ENCODE measurements around the gene CCER1.

The CCER1 gene

DNA sequence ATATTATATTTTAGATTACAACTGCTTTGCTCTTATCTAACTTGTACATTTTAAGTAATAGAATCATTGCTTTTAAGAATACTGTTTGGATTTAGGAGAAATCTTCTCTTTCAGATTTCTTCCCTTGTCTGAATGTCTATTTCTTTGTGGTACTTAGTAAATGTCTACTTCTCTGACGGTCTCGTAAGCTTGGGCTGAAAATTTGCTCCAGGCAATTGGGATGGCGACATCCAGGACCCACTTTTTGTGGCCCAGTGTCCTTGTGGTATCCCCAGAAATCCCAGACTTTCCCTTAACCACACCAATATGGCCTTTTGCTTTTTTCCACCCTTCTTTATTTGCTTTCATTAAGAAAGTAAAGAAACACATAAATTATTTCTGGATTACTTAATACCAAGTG lies 24.0 kb upstream of the CCER1 start:
- TF ChIP-seq, protein P1, sequence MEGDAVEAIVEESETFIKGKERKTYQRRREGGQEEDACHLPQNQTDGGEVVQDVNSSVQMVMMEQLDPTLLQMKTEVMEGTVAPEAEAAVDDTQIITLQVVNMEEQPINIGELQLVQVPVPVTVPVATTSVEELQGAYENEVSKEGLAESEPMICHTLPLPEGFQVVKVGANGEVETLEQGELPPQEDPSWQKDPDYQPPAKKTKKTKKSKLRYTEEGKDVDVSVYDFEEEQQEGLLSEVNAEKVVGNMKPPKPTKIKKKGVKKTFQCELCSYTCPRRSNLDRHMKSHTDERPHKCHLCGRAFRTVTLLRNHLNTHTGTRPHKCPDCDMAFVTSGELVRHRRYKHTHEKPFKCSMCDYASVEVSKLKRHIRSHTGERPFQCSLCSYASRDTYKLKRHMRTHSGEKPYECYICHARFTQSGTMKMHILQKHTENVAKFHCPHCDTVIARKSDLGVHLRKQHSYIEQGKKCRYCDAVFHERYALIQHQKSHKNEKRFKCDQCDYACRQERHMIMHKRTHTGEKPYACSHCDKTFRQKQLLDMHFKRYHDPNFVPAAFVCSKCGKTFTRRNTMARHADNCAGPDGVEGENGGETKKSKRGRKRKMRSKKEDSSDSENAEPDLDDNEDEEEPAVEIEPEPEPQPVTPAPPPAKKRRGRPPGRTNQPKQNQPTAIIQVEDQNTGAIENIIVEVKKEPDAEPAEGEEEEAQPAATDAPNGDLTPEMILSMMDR (IDR thresholded peaks at IDR 0.05; ENCODE audit: low read depth, low read length) = no peak

GRCh38 chr12:90978117-90978770 lies 23.3 kb upstream of the CCER1 start:
- TF ChIP-seq, protein P1 (IDR thresholded peaks at IDR 0.05; ENCODE audit: low read depth, low read length) = peak; percentile 69
- DNase-seq (ENCODE audit: extremely low read depth, low read depth) = peak; percentile 60

More for the DNA sequence above, 24.0 kb upstream of the CCER1 start:
- no peak for DNase-seq (ENCODE audit: extremely low read depth, low read depth)

DNA sequence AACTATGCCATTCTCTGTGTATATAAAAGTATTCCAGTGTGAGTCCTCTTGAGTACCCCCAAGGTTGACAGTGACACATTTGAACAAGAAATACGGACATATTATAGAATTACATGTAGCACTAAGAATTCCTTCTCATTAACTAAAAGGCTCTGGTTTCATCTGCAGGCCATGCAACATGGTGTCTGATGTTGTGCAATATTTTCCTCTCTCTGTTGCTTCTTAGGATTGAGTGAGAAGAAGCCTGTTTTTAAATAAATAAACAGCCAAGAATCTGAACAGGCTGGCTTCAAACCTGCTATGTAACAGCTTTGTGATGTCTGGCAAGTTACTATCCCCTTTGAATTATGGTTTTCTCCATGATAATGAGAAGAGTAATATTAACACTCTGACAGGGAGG lies 22.2 kb upstream of the CCER1 start:
- TF ChIP-seq, protein P1 (IDR thresholded peaks at IDR 0.05; ENCODE audit: low read depth, low read length) = no peak
- no peak for DNase-seq (ENCODE audit: extremely low read depth, low read depth)

GRCh38 chr12:90974286-90974685 lies 19.3 kb upstream of the CCER1 start:
- TF ChIP-seq, protein P1 (IDR thresholded peaks at IDR 0.05; ENCODE audit: low read depth, low read length) = no peak
- no peak for DNase-seq (ENCODE audit: extremely low read depth, low read depth)

DNA sequence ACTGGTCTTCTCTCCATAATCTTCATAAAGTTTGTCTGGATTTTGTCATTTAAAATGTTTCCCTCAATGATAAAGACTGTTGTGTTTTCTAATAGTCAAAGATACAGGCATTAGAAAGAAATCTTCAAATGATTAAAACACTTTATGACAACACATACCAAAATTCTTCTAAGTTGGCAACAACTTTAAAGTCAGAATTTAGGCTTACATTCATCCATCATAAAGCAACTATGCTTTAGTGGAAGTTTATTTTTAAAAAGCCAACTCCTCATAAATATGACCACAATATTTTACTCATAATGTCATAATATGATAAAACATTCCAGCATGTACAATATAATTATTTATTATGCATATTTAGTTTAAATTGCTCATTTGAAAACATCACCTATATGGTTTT lies 17.2 kb upstream of the CCER1 start:
- no peak for DNase-seq (ENCODE audit: extremely low read depth, low read depth)
- TF ChIP-seq, protein P1 (IDR thresholded peaks at IDR 0.05; ENCODE audit: low read depth, low read length) = no peak

DNA sequence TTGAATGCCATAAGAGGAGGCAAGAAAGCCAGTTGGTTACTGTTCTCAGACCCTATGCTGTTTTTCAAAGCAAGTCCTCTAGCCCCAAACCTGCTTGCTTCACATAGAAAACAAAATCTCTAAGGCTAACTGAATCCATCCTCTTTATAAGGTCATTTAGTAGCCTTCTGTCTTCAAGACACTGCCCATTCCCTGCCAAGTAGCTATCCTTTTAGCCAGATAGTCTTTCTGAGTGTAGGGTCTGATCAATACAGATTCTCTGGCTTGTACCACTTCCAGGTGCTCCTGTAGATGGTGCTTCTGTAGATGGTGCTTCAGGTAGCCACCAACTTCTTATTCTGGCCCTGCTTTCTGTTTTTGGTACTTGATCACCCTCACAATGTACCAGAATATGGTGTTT lies 15.9 kb upstream of the CCER1 start:
- TF ChIP-seq, protein P1 (IDR thresholded peaks at IDR 0.05; ENCODE audit: low read depth, low read length) = no peak
- DNase-seq (ENCODE audit: extremely low read depth, low read depth) = no peak

GRCh38 chr12:90970471-90970870 lies 15.5 kb upstream of the CCER1 start:
- DNase-seq (ENCODE audit: extremely low read depth, low read depth) = no peak
- TF ChIP-seq, protein P1 (IDR thresholded peaks at IDR 0.05; ENCODE audit: low read depth, low read length) = no peak

Measured in AG09319 (cell line).